Endothelial cell (in vitro differentiated cells): ENCODE measurements around the gene PLEKHH3. TPM values are rescaled to one million over a fixed set of nuclear protein-coding genes. Genes with fewer than 3 reads are reported as not detected.

Experiments
- DNase-seq: peaks from one replicate; pipeline ENCODE4 v3.0.0; 2021; ENCODE audit warnings: low spot score
- H3K27ac Mint-ChIP-seq: one replicate; pipeline ENCODE4 v1.8.0; 2021; ENCODE audit warnings: mixed read lengths, inconsistent platforms; ENCODE audit not compliant: unreplicated experiment
- H3K27me3 Mint-ChIP-seq: one replicate; pipeline ENCODE4 v1.8.0; 2021; ENCODE audit warnings: mild to moderate bottlenecking, moderate library complexity, mixed read lengths, inconsistent platforms; ENCODE audit not compliant: unreplicated experiment
- H3K36me3 Mint-ChIP-seq: one replicate; pipeline ENCODE4 v1.8.0; 2021; ENCODE audit warnings: mild to moderate bottlenecking, low read depth, mixed read lengths, inconsistent platforms; ENCODE audit not compliant: unreplicated experiment
- H3K4me1 Mint-ChIP-seq: one replicate; pipeline ENCODE4 v1.8.0; 2021; ENCODE audit warnings: mild to moderate bottlenecking, mixed read lengths, inconsistent platforms; ENCODE audit not compliant: unreplicated experiment
- H3K4me3 Mint-ChIP-seq: one replicate; pipeline ENCODE4 v1.8.0; 2021; ENCODE audit warnings: mild to moderate bottlenecking, mixed read lengths, inconsistent platforms; ENCODE audit not compliant: unreplicated experiment
- H3K9me3 Mint-ChIP-seq: one replicate; pipeline ENCODE4 v1.8.0; 2021; ENCODE audit warnings: mixed read lengths, inconsistent platforms; ENCODE audit not compliant: unreplicated experiment
- total RNA-seq: library from RNA; stranded (reverse); fragmentation: NEBNext Ultra II Directional; extraction: Animal tissue kit (Norgen Biotek cat#: 25700); gene quantifications from one replicate; pipeline ENCODE4 v1.2.1, GENCODE V29; 2021; ENCODE audit not compliant: unreplicated experiment
- TF ChIP-seq, protein P1 (sequence below): fragments of 200-600 bp; sonication (generic); IDR thresholded peaks from one replicate; pipeline ENCODE4 v1.5.0; 2021; ENCODE audit warnings: antibody characterized with exemption; ENCODE audit not compliant: unreplicated experiment

The PLEKHH3 gene
- total RNA-seq, 1 donor from 2014 or later, result 25.2 TPM

DNA sequence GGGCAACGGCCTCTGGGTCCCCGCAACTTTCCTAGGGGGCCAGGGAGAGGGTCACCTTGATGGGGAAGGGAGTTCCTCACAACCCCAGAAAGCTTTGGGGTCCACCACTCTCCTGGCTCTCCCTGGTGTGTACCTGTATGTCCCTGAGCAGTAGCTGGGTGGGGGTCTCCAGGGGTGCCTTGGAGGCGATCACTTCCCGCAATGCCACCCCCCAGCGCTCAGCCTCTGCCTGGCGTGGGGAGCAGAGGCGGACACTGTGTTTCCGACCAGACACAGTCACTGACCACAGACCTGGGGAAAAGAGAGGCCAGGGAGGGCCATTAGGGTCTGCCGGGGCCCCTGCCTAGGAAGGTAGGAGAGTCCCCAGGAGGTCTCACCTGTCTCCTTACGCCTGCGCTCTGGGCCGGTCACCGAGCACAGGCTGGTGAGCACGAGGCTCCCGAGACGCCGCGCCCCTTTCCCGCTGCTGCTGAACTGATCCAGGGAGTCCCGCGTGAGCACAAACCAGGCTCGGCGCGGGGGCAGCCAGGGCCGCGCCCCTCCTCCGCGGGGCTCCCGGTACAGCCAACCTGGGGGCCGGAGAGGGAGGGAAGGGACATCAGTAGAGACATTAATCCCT is 3.4 kb downstream of the PLEKHH3 start:
- Mint-ChIP-seq H3K27ac (no peak overlapping the region), H3K27me3 (peaks cover 21% of the 10 kb centered on the region), H3K36me3 (peaks cover 21% of the 10 kb centered on the region), H3K9me3 (no peaks in the 10 kb centered on the region), H3K4me3 (no peak overlapping the region), H3K4me1 (peaks cover 11% of the 10 kb centered on the region)
- TF ChIP-seq, protein P1, sequence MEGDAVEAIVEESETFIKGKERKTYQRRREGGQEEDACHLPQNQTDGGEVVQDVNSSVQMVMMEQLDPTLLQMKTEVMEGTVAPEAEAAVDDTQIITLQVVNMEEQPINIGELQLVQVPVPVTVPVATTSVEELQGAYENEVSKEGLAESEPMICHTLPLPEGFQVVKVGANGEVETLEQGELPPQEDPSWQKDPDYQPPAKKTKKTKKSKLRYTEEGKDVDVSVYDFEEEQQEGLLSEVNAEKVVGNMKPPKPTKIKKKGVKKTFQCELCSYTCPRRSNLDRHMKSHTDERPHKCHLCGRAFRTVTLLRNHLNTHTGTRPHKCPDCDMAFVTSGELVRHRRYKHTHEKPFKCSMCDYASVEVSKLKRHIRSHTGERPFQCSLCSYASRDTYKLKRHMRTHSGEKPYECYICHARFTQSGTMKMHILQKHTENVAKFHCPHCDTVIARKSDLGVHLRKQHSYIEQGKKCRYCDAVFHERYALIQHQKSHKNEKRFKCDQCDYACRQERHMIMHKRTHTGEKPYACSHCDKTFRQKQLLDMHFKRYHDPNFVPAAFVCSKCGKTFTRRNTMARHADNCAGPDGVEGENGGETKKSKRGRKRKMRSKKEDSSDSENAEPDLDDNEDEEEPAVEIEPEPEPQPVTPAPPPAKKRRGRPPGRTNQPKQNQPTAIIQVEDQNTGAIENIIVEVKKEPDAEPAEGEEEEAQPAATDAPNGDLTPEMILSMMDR, result no peak
- no peak for DNase-seq

DNA sequence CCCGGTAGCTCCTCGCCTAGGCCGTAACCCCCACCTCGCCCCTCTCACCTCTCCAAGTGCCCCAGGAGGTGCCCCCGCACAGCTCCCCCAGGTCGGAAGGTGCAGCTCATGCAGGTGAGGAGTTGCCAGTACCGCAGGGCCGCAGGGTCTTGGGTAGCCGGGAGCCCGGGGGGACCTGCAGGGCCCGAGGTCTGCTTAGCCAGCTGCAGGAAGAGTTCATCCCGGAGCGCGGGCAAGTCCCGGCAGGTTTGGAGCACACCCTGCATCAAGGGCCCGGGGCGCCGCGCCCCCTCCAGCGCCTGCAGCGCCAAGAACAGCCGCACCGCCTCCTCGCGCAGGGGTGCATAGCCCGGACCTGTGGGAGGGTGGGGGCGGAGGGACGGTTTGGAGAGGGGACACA is 4.8 kb downstream of the PLEKHH3 start:
- H3K27me3 Mint-ChIP-seq, result peaks cover 20% of the 10 kb centered on the region
- peaks cover 27% of the 10 kb centered on the region for H3K36me3 Mint-ChIP-seq
- H3K9me3 Mint-ChIP-seq, result no peaks in the 10 kb centered on the region
- TF ChIP-seq, protein P1, result no peak
- no peak for DNase-seq
- H3K4me1 Mint-ChIP-seq, result peaks cover 10% of the 10 kb centered on the region
- peak overlapping the region; percentile 68 for H3K4me3 Mint-ChIP-seq
- no peak overlapping the region for H3K27ac Mint-ChIP-seq

DNA sequence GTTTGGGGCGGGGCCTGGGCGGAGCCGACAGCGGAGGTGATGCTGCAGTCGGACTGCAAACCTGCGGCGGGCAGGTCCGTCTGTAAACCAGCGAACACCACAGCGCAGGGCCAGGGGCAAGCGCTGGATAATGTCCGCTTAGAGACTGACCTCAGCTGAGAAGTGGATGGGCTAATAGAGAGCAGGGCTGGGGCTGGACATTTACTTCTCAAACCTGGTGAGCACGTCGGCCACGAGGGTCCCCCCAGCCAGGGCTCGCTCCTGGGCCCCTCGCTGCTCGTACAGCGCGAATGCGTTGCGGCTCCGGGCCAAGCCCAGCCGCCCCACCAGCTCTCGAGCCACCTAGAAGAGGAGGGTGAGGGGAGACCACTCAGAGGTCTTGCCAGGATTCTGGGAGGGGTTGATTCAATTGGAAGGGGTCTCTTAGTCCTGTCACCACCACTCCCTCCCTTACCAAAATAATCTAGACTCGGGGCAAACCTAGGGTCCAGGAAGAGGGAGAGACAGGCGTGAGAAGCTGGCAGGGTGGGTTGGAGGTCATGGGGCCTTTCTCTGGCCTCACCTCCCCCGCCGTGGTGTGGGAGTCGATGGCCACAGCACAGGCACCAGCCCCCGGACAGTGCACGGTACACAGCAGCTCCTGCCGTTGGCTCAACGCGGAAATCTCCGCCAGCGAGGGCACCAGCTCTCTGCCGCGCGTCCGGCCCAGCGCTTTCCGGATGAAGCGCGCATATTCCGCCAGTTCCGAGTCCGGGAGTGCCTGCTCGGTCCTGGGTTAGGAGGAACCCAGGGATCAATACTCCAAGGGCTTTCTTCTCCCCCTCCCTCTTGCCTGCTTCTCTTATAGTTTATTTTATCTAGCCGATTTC is 5.8 kb downstream of the PLEKHH3 start:
- TF ChIP-seq, protein P1, result no peak
- DNase-seq, result no peak
- H3K9me3 Mint-ChIP-seq, result no peaks in the 10 kb centered on the region
- H3K27ac Mint-ChIP-seq, result no peak overlapping the region
- peaks cover 21% of the 10 kb centered on the region for H3K27me3 Mint-ChIP-seq
- peaks cover 10% of the 10 kb centered on the region for H3K4me1 Mint-ChIP-seq
- peak overlapping the region; percentile 68 for H3K4me3 Mint-ChIP-seq
- peaks cover 35% of the 10 kb centered on the region for H3K36me3 Mint-ChIP-seq

DNA sequence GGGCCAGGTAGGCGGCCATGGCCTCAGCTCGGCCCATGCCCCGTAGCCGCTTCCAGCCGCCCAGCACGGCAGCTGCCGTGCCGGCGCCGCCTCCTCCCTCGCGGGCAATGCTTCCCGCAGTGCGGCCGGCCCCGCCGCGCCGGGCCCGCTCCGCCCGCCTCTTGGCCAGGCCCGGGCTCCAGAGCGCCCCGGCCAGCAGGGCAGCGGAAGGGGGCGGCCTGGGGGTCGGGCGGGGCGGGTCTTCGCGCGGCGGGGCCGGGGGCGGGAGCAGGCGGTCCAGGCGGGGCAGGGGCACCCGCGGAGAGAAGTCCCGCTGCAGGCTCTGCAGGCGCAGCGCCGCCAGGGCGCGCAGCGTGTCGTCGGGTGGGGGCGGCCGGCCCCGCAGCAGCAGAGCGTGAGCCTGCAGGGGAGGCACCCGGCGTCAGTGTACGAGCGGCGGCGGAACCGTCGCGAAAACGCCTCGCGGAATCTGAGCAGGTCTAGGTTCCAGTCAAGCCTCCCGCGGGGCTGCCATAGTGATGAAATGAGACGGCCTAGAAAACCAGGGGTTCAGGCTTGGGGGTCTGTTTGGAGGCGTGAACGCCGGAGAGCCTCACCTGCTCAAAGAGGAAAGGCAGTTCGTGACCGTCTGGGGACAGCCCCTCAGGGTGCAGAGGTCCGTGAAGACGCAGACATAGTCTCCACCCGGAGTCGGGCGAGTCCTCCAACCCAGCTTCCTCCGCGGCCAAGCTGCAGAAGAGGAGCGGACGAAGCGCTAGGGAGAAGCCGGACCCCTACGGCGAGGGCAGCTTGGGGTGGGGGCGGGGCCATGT is 6.6 kb downstream of the PLEKHH3 start:
- peaks cover 10% of the 10 kb centered on the region for H3K4me1 Mint-ChIP-seq
- no peak overlapping the region for H3K4me3 Mint-ChIP-seq
- no peak for DNase-seq
- H3K27me3 Mint-ChIP-seq, result peaks cover 21% of the 10 kb centered on the region
- H3K27ac Mint-ChIP-seq, result no peak overlapping the region
- no peaks in the 10 kb centered on the region for H3K9me3 Mint-ChIP-seq
- TF ChIP-seq, protein P1, result no peak
- H3K36me3 Mint-ChIP-seq, result peaks cover 35% of the 10 kb centered on the region
